ENCODE measurements around the gene TBC1D8. TPM values are rescaled to one million over a fixed set of nuclear protein-coding genes. Genes with fewer than 3 reads are reported as not detected.
A peak's percentile ranks its signal among the peaks of the same experiment; 100 is the strongest.

TBC1D8 gene
- total and polyA plus RNA-seq, 2 of the 13 experiments (the other 11 are each of a cell fraction or from before 2014, with no cell fraction given): 45.1 to 95.4 TPM

- TF ChIP-seq MXD3 (CRISPR knock-in tag; IDR thresholded peaks at IDR 0.05) (no peak), MTF1 (CRISPR knock-in tag; IDR thresholded peaks at IDR 0.05) (no peak), SOX13 (IDR thresholded peaks at IDR 0.05) (no peak), SOX13 (CRISPR knock-in tag; conservative IDR thresholded peaks at IDR 0.05 in 1 of 2, IDR thresholded peaks at IDR 0.05 in 1 of 2) (peak in 1 of 2 experiments; percentile 4; a peak in 1 of 4 replicates), ZNF451 (CRISPR knock-in tag; IDR thresholded peaks at IDR 0.05) (no peak), POLR2A (IDR thresholded peaks at IDR 0.05; ENCODE audit: insufficient read depth in 1 of 2, low read depth in 2 of 2, low read length in 2 of 2) (0 out of 4 replicates have a peak, but pooled peaks of 1 of the 2 experiments have one; percentile 19), ZNF251 (CRISPR knock-in tag; IDR thresholded peaks at IDR 0.05) (no peak), ZFP82 (CRISPR knock-in tag; IDR thresholded peaks at IDR 0.05; ENCODE audit: borderline replicate concordance) (0 out of 2 replicates have a peak, but pooled peaks have one; percentile 58), ZNF609 (CRISPR knock-in tag; IDR thresholded peaks at IDR 0.05; ENCODE audit: borderline replicate concordance) (no peak), ZNF546 (CRISPR knock-in tag; conservative IDR thresholded peaks at IDR 0.05) (no peak), BRF2 (CRISPR knock-in tag; IDR thresholded peaks at IDR 0.05) (no peak), ZMAT5 (CRISPR knock-in tag; IDR thresholded peaks at IDR 0.05; ENCODE audit: borderline replicate concordance, low read depth) (no peak), HDAC1 (CRISPR knock-in tag; IDR thresholded peaks at IDR 0.05) (peak; percentile 27; the same call in 1 of the 2 replicates), ZSCAN5A (CRISPR knock-in tag; IDR thresholded peaks at IDR 0.05; ENCODE audit: borderline replicate concordance) (no peak), AHR (CRISPR knock-in tag; IDR thresholded peaks at IDR 0.05) (no peak; the same call in 1 of the 2 replicates), ZNF780A (CRISPR knock-in tag; IDR thresholded peaks at IDR 0.05) (no peak), BHLHE40 (IDR thresholded peaks at IDR 0.05; ENCODE audit: low read length) (no peak), GPBP1L1 (CRISPR knock-in tag; IDR thresholded peaks at IDR 0.05) (no peak), ZNF513 (CRISPR knock-in tag; conservative IDR thresholded peaks at IDR 0.05) (no peak)
These were observed 147.9 kb downstream of the TBC1D8 start (continued) for GRCh38 chr2:101003278-101003775.

Measured in HepG2 (cell line).